Sigmoid colon (tissue), 7 donors: Measurements from ENCODE around the gene RALA. TPM values are rescaled to one million over a fixed set of nuclear protein-coding genes. Genes with fewer than 3 reads are reported as not detected.
A peak's percentile ranks its signal among the peaks of the same experiment; 100 is the strongest.

Source experiments
- DNase-seq: peaks from one replicate; pipeline ENCODE4 v3.0.0-alpha.2; 2019
- H3K27ac ChIP-seq, 4 donors: fragments of 200-600 bp; sonication (generic); one replicate each; pipeline ENCODE4 v1.5.1; 2016 to 2019; ENCODE audit warnings: mild to moderate bottlenecking in 1 of 4
- H3K27me3 ChIP-seq, 3 donors: fragments of 200-600 bp; sonication (generic); one replicate each; pipeline ENCODE4 v1.5.1; 2019; ENCODE audit warnings: mild to moderate bottlenecking in 1 of 3
- H3K36me3 ChIP-seq, 4 donors: fragments of 200-600 bp; sonication (generic); one replicate each; pipeline ENCODE4 v1.5.1; 2016 to 2019
- H3K4me1 ChIP-seq, 4 donors: fragments of 200-600 bp; sonication (generic); one replicate each; pipeline ENCODE4 v1.5.1; 2017 to 2019
- H3K4me3 ChIP-seq, 4 donors: fragments of 200-600 bp; sonication (generic); one replicate each; pipeline ENCODE4 v1.5.1; 2017 to 2019; ENCODE audit warnings: mild to moderate bottlenecking in 2 of 4, moderate library complexity in 1 of 4
- H3K9me3 ChIP-seq, 4 donors: fragments of 200-600 bp in 3 of 4; sonication (generic) in 3 of 4; one replicate each; pipeline versions ENCODE4 v1.5.1 to v1.6.1; 2013 to 2019
- EP300 ChIP-seq, 4 donors: sonication (generic); formaldehyde crosslinking; IDR thresholded peaks; one replicate each; pipeline ENCODE4 v1.6.1; 2017; ENCODE audit warnings: antibody characterized with exemption in 4 of 4
- POLR2A ChIP-seq, 2 donors: fragments of 450-650 bp; IDR thresholded peaks; one replicate each; pipeline ENCODE4 v1.6.1; 2016; ENCODE audit warnings: antibody characterized with exemption in 2 of 2, mild to moderate bottlenecking in 2 of 2, moderate library complexity in 2 of 2
- POLR2AphosphoS5 ChIP-seq, 4 donors: sonication (generic); formaldehyde crosslinking; IDR thresholded peaks; one replicate each; pipeline ENCODE4 v1.6.1; 2017; ENCODE audit warnings: antibody characterized with exemption in 4 of 4
- WGBS, 2 donors: extraction: QIAGEN DNeasy Blood & Tissue Kit; methylation state at CpG; one replicate each; pipeline ENCODE4 v1.1.7; 2013; 5-methylcytosine and 5-hydroxymethylcytosine counted together
- intact Hi-C: fragments of 100-400 bp; cut with DNase I; formaldehyde crosslinking; loops from one replicate; pipeline ENCODE4 v1.15.1; 2023
- polyA plus RNA-seq, 3 donors: library from polyadenylated mRNA; stranded (reverse); fragments of 200-250 nt; gene quantifications; one replicate each; pipeline ENCODE4 v1.2.3, GENCODE V29; 2013
- total RNA-seq, 4 donors: library from RNA; depleted of rRNA; stranded (reverse); fragments of >200 nt; gene quantifications; one replicate each; pipeline ENCODE4 v1.1.0, GENCODE V29; 2016
- TF ChIP-seq, protein P1 (sequence below), 4 experiments: fragments of 450-650 bp in 3 of 4; fragments of 200-600 bp in 1 of 4; IDR thresholded peaks; one replicate each; pipeline ENCODE4 v1.5.1; 2016 to 2019; ENCODE audit warnings: antibody characterized with exemption in 4 of 4, mild to moderate bottlenecking in 3 of 4, moderate library complexity in 2 of 4
- donor health status: healthy with polysubstance abuse.
- donor health status: Bipolar disorder and iron deficiency.
- donor health status: healthy.

The RALA gene
- total and polyA plus RNA-seq, 7 donors, result 11.5 to 68.0 (median 19.6) TPM

DNA sequence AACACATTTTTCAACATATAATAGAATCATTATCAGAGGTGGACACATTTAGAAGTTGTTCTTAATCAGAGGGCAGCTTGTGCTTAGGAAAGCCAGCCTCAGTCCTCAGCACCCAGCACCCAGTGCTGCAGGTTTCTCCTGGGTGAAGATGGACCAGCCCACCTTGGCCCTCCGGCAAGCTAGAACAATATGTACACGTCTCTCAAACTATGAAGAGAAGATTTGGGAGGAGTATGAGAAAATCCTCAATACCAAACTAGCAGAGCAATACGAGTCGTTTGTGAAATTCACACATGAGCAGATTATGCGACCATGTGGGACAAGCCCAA, 13.5 kb upstream of the RALA start:
- Histone ChIP-seq H3K4me1 (peaks cover 0 to 7% (median 0%) of the 10 kb centered on the region in 4 donors), H3K27me3 (peaks cover 0 to 53% (median 0%) of the 10 kb centered on the region in 3 donors), H3K27ac (peak overlapping the region in 1 of 4 donors; percentile 26), H3K36me3 (no peaks in the 10 kb centered on the region), H3K9me3 (no peaks in the 10 kb centered on the region), H3K4me3 (peak overlapping the region in 3 of 4 donors; percentile 21 to 35 (median 32))
- DNase-seq, result no peak
- intact Hi-C loops, result no loop called here
- WGBS, 2 donors, result 81 to 86% methylated on average over 5 of the region's 5 CpGs
- TF ChIP-seq, protein P1, sequence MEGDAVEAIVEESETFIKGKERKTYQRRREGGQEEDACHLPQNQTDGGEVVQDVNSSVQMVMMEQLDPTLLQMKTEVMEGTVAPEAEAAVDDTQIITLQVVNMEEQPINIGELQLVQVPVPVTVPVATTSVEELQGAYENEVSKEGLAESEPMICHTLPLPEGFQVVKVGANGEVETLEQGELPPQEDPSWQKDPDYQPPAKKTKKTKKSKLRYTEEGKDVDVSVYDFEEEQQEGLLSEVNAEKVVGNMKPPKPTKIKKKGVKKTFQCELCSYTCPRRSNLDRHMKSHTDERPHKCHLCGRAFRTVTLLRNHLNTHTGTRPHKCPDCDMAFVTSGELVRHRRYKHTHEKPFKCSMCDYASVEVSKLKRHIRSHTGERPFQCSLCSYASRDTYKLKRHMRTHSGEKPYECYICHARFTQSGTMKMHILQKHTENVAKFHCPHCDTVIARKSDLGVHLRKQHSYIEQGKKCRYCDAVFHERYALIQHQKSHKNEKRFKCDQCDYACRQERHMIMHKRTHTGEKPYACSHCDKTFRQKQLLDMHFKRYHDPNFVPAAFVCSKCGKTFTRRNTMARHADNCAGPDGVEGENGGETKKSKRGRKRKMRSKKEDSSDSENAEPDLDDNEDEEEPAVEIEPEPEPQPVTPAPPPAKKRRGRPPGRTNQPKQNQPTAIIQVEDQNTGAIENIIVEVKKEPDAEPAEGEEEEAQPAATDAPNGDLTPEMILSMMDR (IDR thresholded peaks at IDR 0.05), result no peak
- no peak for TF ChIP-seq POLR2A (IDR thresholded peaks at IDR 0.05)
- TF ChIP-seq POLR2AphosphoS5 (IDR thresholded peaks at IDR 0.05), result no peak
- no peak for TF ChIP-seq EP300 (IDR thresholded peaks at IDR 0.05)

DNA sequence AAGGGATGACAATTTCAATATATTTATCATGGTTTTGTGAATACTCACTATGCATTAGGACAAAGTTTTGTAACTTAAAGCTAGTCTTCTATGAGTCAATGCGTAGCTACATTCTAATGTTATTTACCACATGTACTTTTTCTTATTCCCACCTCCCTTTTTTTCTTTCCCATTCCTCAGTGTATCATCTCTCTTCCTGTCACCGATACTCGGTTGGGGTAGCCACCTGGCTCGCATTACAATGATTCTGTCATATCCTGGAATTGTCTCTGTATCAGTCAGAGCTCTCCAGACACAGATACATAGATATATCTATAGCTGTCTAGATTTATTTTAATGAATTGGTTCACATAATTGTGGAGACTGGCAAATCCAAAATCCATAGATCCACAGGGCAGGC, 9.8 kb upstream of the RALA start:
- no peak for DNase-seq
- WGBS, 2 donors, result 89 to 93% methylated on average over 4 of the region's 4 CpGs
- TF ChIP-seq POLR2AphosphoS5 (IDR thresholded peaks at IDR 0.05) (no peak), POLR2A (IDR thresholded peaks at IDR 0.05) (no peak), EP300 (IDR thresholded peaks at IDR 0.05) (no peak)
- TF ChIP-seq, protein P1 (IDR thresholded peaks at IDR 0.05), result no peak

DNA sequence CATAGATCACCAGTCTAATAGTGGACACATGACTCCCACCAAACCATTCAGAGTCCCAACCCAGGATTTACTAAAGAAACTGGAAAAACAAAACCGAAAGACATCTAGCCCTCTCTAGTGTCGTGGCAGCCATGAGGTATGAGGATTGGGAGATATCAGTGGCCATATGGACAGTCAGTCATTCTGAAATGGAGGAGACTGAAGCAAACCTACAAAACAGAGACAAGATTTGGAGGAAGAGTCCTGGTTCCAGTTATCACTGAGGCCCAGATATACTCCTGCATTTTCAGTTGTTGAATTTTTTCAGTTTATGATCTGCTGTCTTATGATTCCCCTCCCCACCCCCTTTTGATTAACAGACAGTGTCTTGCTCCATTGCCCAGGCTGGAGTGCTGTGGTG, 9.1 kb upstream of the RALA start:
- Histone ChIP-seq H3K27ac (no peak overlapping the region), H3K36me3 (no peaks in the 10 kb centered on the region), H3K9me3 (no peaks in the 10 kb centered on the region), H3K4me1 (peaks cover 0 to 7% (median 0%) of the 10 kb centered on the region in 4 donors), H3K27me3 (peaks cover 0 to 34% (median 0%) of the 10 kb centered on the region in 3 donors), H3K4me3 (no peak overlapping the region)
- intact Hi-C loops, result no loop called here
- no peak for DNase-seq
- WGBS, 2 donors, result 95 to 97% methylated on average over 2 of the region's 2 CpGs
- TF ChIP-seq EP300 (IDR thresholded peaks at IDR 0.05), result no peak
- TF ChIP-seq, protein P1 (IDR thresholded peaks at IDR 0.05), result no peak
- TF ChIP-seq POLR2AphosphoS5 (IDR thresholded peaks at IDR 0.05), result no peak
- no peak for TF ChIP-seq POLR2A (IDR thresholded peaks at IDR 0.05)

More for the DNA sequence above, 9.8 kb upstream of the RALA start:
- no peaks in the 10 kb centered on the region for H3K9me3 ChIP-seq
- H3K27ac ChIP-seq, result no peak overlapping the region
- no peaks in the 10 kb centered on the region for H3K36me3 ChIP-seq
- intact Hi-C loops, result no loop called here
- no peak overlapping the region for H3K4me3 ChIP-seq
- peaks cover 0 to 7% (median 0%) of the 10 kb centered on the region in 4 donors for H3K4me1 ChIP-seq
- peaks cover 0 to 41% (median 0%) of the 10 kb centered on the region in 3 donors for H3K27me3 ChIP-seq

DNA sequence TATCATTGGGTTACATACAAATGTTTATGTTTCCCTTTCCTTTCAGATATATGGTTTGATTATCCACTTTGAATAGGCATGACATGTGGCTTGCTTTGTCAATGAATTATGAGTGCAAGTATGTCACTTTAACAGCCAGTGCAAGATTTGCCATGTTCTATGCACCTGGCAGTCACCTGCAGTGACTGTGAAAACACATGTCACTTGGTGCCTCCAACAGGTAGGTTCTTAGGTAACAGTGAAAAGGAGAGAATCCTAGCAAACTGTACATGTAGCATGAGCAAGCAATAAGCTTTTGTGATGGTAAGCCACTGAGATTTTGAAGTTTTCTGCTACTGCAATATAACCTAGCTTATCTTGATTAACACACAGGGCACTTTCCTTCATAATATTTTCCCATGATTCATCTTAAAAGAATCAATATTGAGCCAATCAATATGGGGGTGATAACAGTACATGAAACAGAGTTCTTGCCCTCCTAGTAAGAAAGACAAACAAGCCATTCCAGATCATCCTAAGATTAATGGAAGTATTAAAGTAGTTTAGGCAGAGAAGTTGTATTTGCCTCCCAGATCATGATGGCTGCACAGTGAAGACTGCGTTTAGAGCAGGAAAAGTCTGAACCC, 7.9 kb upstream of the RALA start:
- intact Hi-C loops, result no loop called here
- Histone ChIP-seq H3K4me3 (no peak overlapping the region), H3K27me3 (peaks cover 0 to 24% (median 0%) of the 10 kb centered on the region in 3 donors), H3K27ac (no peak overlapping the region), H3K4me1 (no peaks in the 10 kb centered on the region), H3K36me3 (no peaks in the 10 kb centered on the region), H3K9me3 (no peaks in the 10 kb centered on the region)
- DNase-seq, result no peak
- 65 to 86% methylated on average over 1 of the region's 1 CpG for WGBS, 2 donors
- TF ChIP-seq, protein P1 (IDR thresholded peaks at IDR 0.05), result no peak
- TF ChIP-seq EP300 (IDR thresholded peaks at IDR 0.05), result no peak
- no peak for TF ChIP-seq POLR2A (IDR thresholded peaks at IDR 0.05)
- no peak for TF ChIP-seq POLR2AphosphoS5 (IDR thresholded peaks at IDR 0.05)

DNA sequence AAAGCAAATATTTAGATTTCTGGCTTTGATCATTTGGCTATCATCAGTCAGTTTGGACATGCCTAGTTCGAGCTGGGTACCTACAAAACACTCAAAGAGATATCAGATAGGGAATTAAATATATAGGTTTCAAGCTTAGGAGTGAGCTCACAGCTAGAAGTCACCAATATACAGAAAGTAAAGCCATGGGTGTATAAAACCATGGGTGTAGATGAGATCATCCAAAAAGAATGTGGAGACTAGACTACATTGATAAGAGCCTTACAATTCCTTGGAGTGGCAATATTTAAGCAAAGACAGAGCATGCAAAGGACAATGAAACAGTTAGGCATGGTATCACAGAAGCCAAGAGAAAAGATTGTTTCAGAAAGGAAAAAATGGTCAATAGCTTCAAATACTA, 7.2 kb upstream of the RALA start:
- Histone ChIP-seq H3K36me3 (no peaks in the 10 kb centered on the region), H3K27ac (no peak overlapping the region), H3K4me1 (no peaks in the 10 kb centered on the region), H3K4me3 (no peak overlapping the region), H3K9me3 (no peaks in the 10 kb centered on the region), H3K27me3 (peaks cover 0 to 18% (median 0%) of the 10 kb centered on the region in 3 donors)
- TF ChIP-seq POLR2A (IDR thresholded peaks at IDR 0.05) (no peak), POLR2AphosphoS5 (IDR thresholded peaks at IDR 0.05) (no peak), EP300 (IDR thresholded peaks at IDR 0.05) (no peak)
- TF ChIP-seq, protein P1 (IDR thresholded peaks at IDR 0.05), result no peak
- DNase-seq, result no peak
- intact Hi-C loops, result no loop called here
- 31 to 61% methylated on average over 1 of the region's 1 CpG for WGBS, 2 donors
